ENCODE data around the gene SLC24A3.

The SLC24A3 gene

GRCh38 chr20:19487420-19487819 lies 275.0 kb downstream of the SLC24A3 start:
- CTCF ChIA-PET, result no interaction called here
- TF ChIP-seq FOXA1 (IDR thresholded peaks at IDR 0.05) (no peak), FOXM1 (IDR thresholded peaks at IDR 0.05; ENCODE audit: borderline replicate concordance) (no peak), BHLHE40 (IDR thresholded peaks at IDR 0.05; ENCODE audit: borderline replicate concordance) (no peak), ELF4 (IDR thresholded peaks at IDR 0.05) (no peak), CTBP1 (IDR thresholded peaks at IDR 0.05; ENCODE audit: borderline replicate concordance) (no peak), PKNOX1 (IDR thresholded peaks at IDR 0.05) (no peak), LEF1 (IDR thresholded peaks at IDR 0.05; ENCODE audit: borderline replicate concordance) (no peak), NFRKB (IDR thresholded peaks at IDR 0.05) (no peak)
- no peak for DNase-seq (ENCODE audit: extremely low spot score)
- POLR2A ChIA-PET, result no interaction called here

- CTCF ChIA-PET, result no interaction called here
- DNase-seq (ENCODE audit: extremely low spot score), result no peak
- TF ChIP-seq SUZ12 (IDR thresholded peaks at IDR 0.05), result no peak
- TF ChIP-seq ARNT (IDR thresholded peaks at IDR 0.05), result no peak
- POLR2A ChIA-PET, result no interaction called here
Observed at GRCh38 chr20:19491241-19491640, 278.8 kb downstream of the SLC24A3 start.

GRCh38 chr20:19492116-19492515 lies 279.7 kb downstream of the SLC24A3 start:
- POLR2A ChIA-PET, result no interaction called here
- TF ChIP-seq LEF1 (IDR thresholded peaks at IDR 0.05; ENCODE audit: borderline replicate concordance) (no peak), ZNF384 (IDR thresholded peaks at IDR 0.05) (no peak), PKNOX1 (IDR thresholded peaks at IDR 0.05) (no peak), ELF4 (IDR thresholded peaks at IDR 0.05) (no peak), SP1 (IDR thresholded peaks at IDR 0.05) (no peak)
- no peak for DNase-seq (ENCODE audit: extremely low spot score)
- CTCF ChIA-PET, result no interaction called here

- POLR2A ChIA-PET, result no interaction called here
- DNase-seq (ENCODE audit: extremely low spot score), result no peak
- CTCF ChIA-PET, result no interaction called here
- TF ChIP-seq NFRKB (IDR thresholded peaks at IDR 0.05) (no peak), ARNT (IDR thresholded peaks at IDR 0.05) (no peak), SUZ12 (IDR thresholded peaks at IDR 0.05) (no peak), L3MBTL2 (conservative IDR thresholded peaks at IDR 0.05) (no peak), HDGF (IDR thresholded peaks at IDR 0.05; ENCODE audit: borderline replicate concordance) (no peak), BHLHE40 (IDR thresholded peaks at IDR 0.05; ENCODE audit: borderline replicate concordance) (no peak)
Observed at GRCh38 chr20:19492687-19493336, 280.4 kb downstream of the SLC24A3 start.

GRCh38 chr20:19493794-19494495 lies 281.5 kb downstream of the SLC24A3 start:
- DNase-seq (ENCODE audit: extremely low spot score), result no peak
- POLR2A ChIA-PET, result no interaction called here
- TF ChIP-seq SP1 (IDR thresholded peaks at IDR 0.05), result no peak
- no peak for TF ChIP-seq FOXM1 (IDR thresholded peaks at IDR 0.05; ENCODE audit: borderline replicate concordance)
- TF ChIP-seq NFRKB (IDR thresholded peaks at IDR 0.05), result no peak
- no peak for TF ChIP-seq SUZ12 (IDR thresholded peaks at IDR 0.05)
- no peak for TF ChIP-seq FOXA1 (IDR thresholded peaks at IDR 0.05)
- no peak for TF ChIP-seq LEF1 (IDR thresholded peaks at IDR 0.05; ENCODE audit: borderline replicate concordance)
- no peak for TF ChIP-seq HDGF (IDR thresholded peaks at IDR 0.05; ENCODE audit: borderline replicate concordance)
- TF ChIP-seq TARDBP (IDR thresholded peaks at IDR 0.05), result no peak
- TF ChIP-seq L3MBTL2 (conservative IDR thresholded peaks at IDR 0.05), result no peak
- no peak for TF ChIP-seq PKNOX1 (IDR thresholded peaks at IDR 0.05)
- no peak for TF ChIP-seq BHLHE40 (IDR thresholded peaks at IDR 0.05; ENCODE audit: borderline replicate concordance)
- no peak for TF ChIP-seq ELF4 (IDR thresholded peaks at IDR 0.05)
- TF ChIP-seq ARNT (IDR thresholded peaks at IDR 0.05), result no peak
- no peak for TF ChIP-seq FOXK2 (IDR thresholded peaks at IDR 0.05)
- CTCF ChIA-PET, result no interaction called here

- ChIA-PET POLR2A (no interaction called here), CTCF (no interaction called here)
- no peak for DNase-seq (ENCODE audit: extremely low spot score)
- TF ChIP-seq NFRKB (IDR thresholded peaks at IDR 0.05) (no peak), L3MBTL2 (conservative IDR thresholded peaks at IDR 0.05) (no peak)
Observed at GRCh38 chr20:19495905-19496703, 283.7 kb downstream of the SLC24A3 start.

- CTCF ChIA-PET, result no interaction called here
- POLR2A ChIA-PET, result no interaction called here
- TF ChIP-seq FOXM1 (IDR thresholded peaks at IDR 0.05; ENCODE audit: borderline replicate concordance) (no peak), ARNT (IDR thresholded peaks at IDR 0.05) (no peak), ZNF384 (IDR thresholded peaks at IDR 0.05) (no peak), SUZ12 (IDR thresholded peaks at IDR 0.05) (no peak), FOXK2 (IDR thresholded peaks at IDR 0.05) (no peak)
- DNase-seq (ENCODE audit: extremely low spot score), result no peak
Observed at GRCh38 chr20:19497064-19497463, 284.6 kb downstream of the SLC24A3 start.
